ENCODE measurements around the gene ADPRHL1. TPM values are rescaled to one million over a fixed set of nuclear protein-coding genes. Genes with fewer than 3 reads are reported as not detected.

Gene ADPRHL1
- total and polyA plus RNA-seq, 2 donors (not counting 1 experiment from before 2014, with no cell fraction given), result 0.28 to 1.3 TPM

- Histone ChIP-seq H3K9ac (ENCODE audit: low read length) (no peak overlapping the region), H3K4me3 (ENCODE audit: control extremely low read depth in 1 of 5, extremely low read depth in 1 of 5, insufficient read depth in 1 of 5, low read depth in 2 of 5, low read length in 4 of 5) (no peak overlapping the region), H3K27me3 (replicated peaks in 1 of 4; ENCODE audit: control extremely low read depth in 1 of 4, control insufficient read depth in 3 of 4, insufficient read depth in 4 of 4, low read length in 3 of 4) (no peaks in the 10 kb centered on the region), H3K79me2 (ENCODE audit: control insufficient read depth, insufficient read depth, low read length) (no peaks in the 10 kb centered on the region), H3K9me3 (ENCODE audit: control extremely low read depth in 1 of 3, control insufficient read depth in 2 of 3, insufficient read depth in 1 of 3, low read length in 2 of 3) (peaks cover 0 to 51% (median 14%) of the 10 kb centered on the region in 3 donors), H4K20me1 (ENCODE audit: control insufficient read depth, insufficient read depth, low read length, poor library complexity, severe bottlenecking) (no peaks in the 10 kb centered on the region), H2AFZ (ENCODE audit: insufficient read depth, low read depth, low read length, poor library complexity, severe bottlenecking) (no peak overlapping the region), H3K4me2 (replicated peaks; ENCODE audit: low read depth, low read length, poor library complexity, severe bottlenecking) (no peak overlapping the region), H3K36me3 (replicated peaks in 1 of 2; ENCODE audit: control extremely low read depth in 1 of 2, control insufficient read depth in 1 of 2, extremely low read depth in 1 of 2, insufficient read depth in 2 of 2, low read length in 1 of 2) (no peaks in the 10 kb centered on the region), H3K27ac (ENCODE audit: low read length in 2 of 2) (no peak overlapping the region), H3K4me1 (ENCODE audit: control insufficient read depth in 2 of 2, insufficient read depth in 2 of 2, low read length in 2 of 2) (peaks cover 13 to 27% of the 10 kb centered on the region in 2 donors)
- intact Hi-C loops (cut with micrococcal nuclease), result no loop called here
- Mint-ChIP-seq H3K27me3 (peaks cover 4% of the 10 kb centered on the region), H3K9me3 (ENCODE audit: insufficient read depth) (no peaks in the 10 kb centered on the region), H3K27ac (no peak overlapping the region), H3K4me3 (no peak overlapping the region), H3K4me1 (peaks cover 20% of the 10 kb centered on the region)
- DNase-seq (no peak), ATAC-seq (ENCODE audit: low read depth) (no peak)
- ChIA-PET CTCF (no interaction called here), POLR2A (no interaction called here)
- 75% methylated on average over 9 of the region's 9 CpGs for WGBS (ENCODE audit: insufficient coverage)
- TF ChIP-seq CTCF (IDR thresholded peaks at IDR 0.05) (no peak), EZH2 (IDR thresholded peaks at IDR 0.05; ENCODE audit: borderline replicate concordance, insufficient read depth, low read depth, low read length, poor library complexity, severe bottlenecking) (no peak)
Measured at GRCh38 chr13:113413898-113414282, 39.4 kb downstream of the ADPRHL1 start.

DNA sequence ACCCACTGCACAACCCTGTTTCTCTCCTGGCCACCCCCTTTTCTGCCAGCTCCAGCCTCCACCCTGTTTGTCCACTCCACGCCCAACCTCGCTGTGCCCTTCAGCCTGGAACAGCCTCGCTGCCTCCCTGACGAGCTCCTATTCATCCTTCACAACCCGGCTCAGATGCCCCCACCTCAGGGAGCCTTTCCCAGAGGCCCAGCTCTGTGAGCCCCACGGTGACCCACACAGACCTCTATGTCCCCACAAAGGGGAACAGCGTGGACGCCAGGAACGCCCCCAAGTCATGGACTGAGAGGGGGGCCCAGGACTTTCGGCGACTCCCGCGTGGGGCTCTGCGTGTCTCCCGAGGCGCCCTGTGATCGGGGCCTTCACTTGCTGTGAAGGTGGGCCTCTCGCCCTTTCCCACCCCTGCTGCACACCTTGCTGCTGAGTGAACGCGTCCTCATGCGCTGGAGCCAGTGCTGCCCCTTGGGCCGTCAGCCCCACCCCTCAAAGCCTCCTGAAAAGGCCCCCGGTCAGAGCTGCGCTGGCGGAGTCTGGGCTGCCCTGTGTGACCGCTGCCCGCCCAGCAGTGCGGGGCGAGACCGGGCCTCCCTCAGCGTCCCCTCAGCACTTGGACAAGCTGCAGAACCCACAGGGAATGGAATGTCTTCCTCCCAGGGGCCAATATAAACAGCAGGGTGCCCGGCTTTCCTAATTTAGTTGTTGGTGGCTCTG, 40.0 kb downstream of the ADPRHL1 start:
- Mint-ChIP-seq H3K27ac (peak overlapping the region; percentile 51), H3K9me3 (ENCODE audit: insufficient read depth) (no peaks in the 10 kb centered on the region), H3K27me3 (peaks cover 4% of the 10 kb centered on the region), H3K4me1 (peaks cover 23% of the 10 kb centered on the region), H3K4me3 (peak overlapping the region; percentile 18)
- H3K27me3 ChIP-seq (replicated peaks in 1 of 4; ENCODE audit: control extremely low read depth in 1 of 4, control insufficient read depth in 3 of 4, insufficient read depth in 4 of 4, low read length in 3 of 4), result no peaks in the 10 kb centered on the region
- no peaks in the 10 kb centered on the region for H3K36me3 ChIP-seq (replicated peaks in 1 of 2; ENCODE audit: control extremely low read depth in 1 of 2, control insufficient read depth in 1 of 2, extremely low read depth in 1 of 2, insufficient read depth in 2 of 2, low read length in 1 of 2)
- H4K20me1 ChIP-seq (ENCODE audit: control insufficient read depth, insufficient read depth, low read length, poor library complexity, severe bottlenecking), result no peaks in the 10 kb centered on the region
- no peak overlapping the region for H3K9ac ChIP-seq (ENCODE audit: low read length)
- CTCF ChIA-PET, result no interaction called here
- TF ChIP-seq CTCF (IDR thresholded peaks at IDR 0.05) (no peak), EZH2 (IDR thresholded peaks at IDR 0.05; ENCODE audit: borderline replicate concordance, insufficient read depth, low read depth, low read length, poor library complexity, severe bottlenecking) (no peak)
- no peak overlapping the region for H3K4me3 ChIP-seq (ENCODE audit: control extremely low read depth in 1 of 5, extremely low read depth in 1 of 5, insufficient read depth in 1 of 5, low read depth in 2 of 5, low read length in 4 of 5)
- peaks cover 14 to 32% of the 10 kb centered on the region in 2 donors for H3K4me1 ChIP-seq (ENCODE audit: control insufficient read depth in 2 of 2, insufficient read depth in 2 of 2, low read length in 2 of 2)
- ATAC-seq (ENCODE audit: low read depth) (no peak), DNase-seq (no peak)
- H3K27ac ChIP-seq (ENCODE audit: low read length in 2 of 2), result no peak overlapping the region
- no peak overlapping the region for H3K4me2 ChIP-seq (replicated peaks; ENCODE audit: low read depth, low read length, poor library complexity, severe bottlenecking)
- 97% methylated on average over 32 of the region's 32 CpGs for WGBS (ENCODE audit: insufficient coverage)
- H3K9me3 ChIP-seq (ENCODE audit: control extremely low read depth in 1 of 3, control insufficient read depth in 2 of 3, insufficient read depth in 1 of 3, low read length in 2 of 3), result peaks cover 0 to 56% (median 15%) of the 10 kb centered on the region in 3 donors
- intact Hi-C loops (cut with micrococcal nuclease), result no loop called here
- H2AFZ ChIP-seq (ENCODE audit: insufficient read depth, low read depth, low read length, poor library complexity, severe bottlenecking), result no peak overlapping the region
- no peaks in the 10 kb centered on the region for H3K79me2 ChIP-seq (ENCODE audit: control insufficient read depth, insufficient read depth, low read length)
- POLR2A ChIA-PET, result no interaction called here
